Astrocyte of the cerebellum (primary cell): ENCODE measurements around the gene CBX1.

ENCODE experiments used
- DNase-seq: peaks from one replicate; pipeline ENCODE4 v3.0.0-alpha.2; 2011; ENCODE audit warnings: low read depth
- H3K4me3 ChIP-seq: 2 replicates; pipeline ENCODE4 v1.5.1; 2011; ENCODE audit warnings: mild to moderate bottlenecking, low read depth, low read length, moderate library complexity
- CTCF ChIP-seq: IDR thresholded peaks from 2 replicates; pipeline ENCODE4 v1.5.1; 2012; ENCODE audit warnings: low read length, low read depth, moderate library complexity, mild to moderate bottlenecking; ENCODE audit errors: missing control alignments
- in situ Hi-C: cut with HindIII; loops from 2 replicates; pipeline ENCODE4 v1.10.0; 2017; ENCODE audit warnings: low sequenced_read_pairs

The CBX1 gene

GRCh38 chr17:48102043-48102750 is 919 bp upstream of the CBX1 start:
- no peak overlapping the region for H3K4me3 ChIP-seq
- no peak for DNase-seq
- TF ChIP-seq CTCF = no peak
- in situ Hi-C loops = no loop called here

- in situ Hi-C loops = no loop called here
- H3K4me3 ChIP-seq = peak overlapping the region; percentile 89
- TF ChIP-seq CTCF = no peak
- no peak for DNase-seq
Observed at GRCh38 chr17:48100591-48101011, 677 bp downstream of the CBX1 start.

GRCh38 chr17:48100160-48100559 is 1.1 kb downstream of the CBX1 start:
- peak overlapping the region; percentile 89 for H3K4me3 ChIP-seq
- in situ Hi-C loops = no loop called here
- TF ChIP-seq CTCF = no peak
- no peak for DNase-seq

GRCh38 chr17:48095611-48096010 is 5.7 kb downstream of the CBX1 start:
- in situ Hi-C loops = loop anchor here (5.0 kb wide), 1 partner anchor 42 kb away; no protein-coding TSS in a partner anchor
- H3K4me3 ChIP-seq = no peak overlapping the region
- no peak for DNase-seq
- TF ChIP-seq CTCF = no peak

GRCh38 chr17:48093341-48094045 is 7.8 kb downstream of the CBX1 start:
- H3K4me3 ChIP-seq = no peak overlapping the region
- no peak for DNase-seq
- in situ Hi-C loops = no loop called here

GRCh38 chr17:48084932-48085331 is 16.3 kb downstream of the CBX1 start:
- no peak for TF ChIP-seq CTCF
- no peak overlapping the region for H3K4me3 ChIP-seq
- in situ Hi-C loops = loop anchor here (5.0 kb wide), 1 partner anchor 53 kb away; no protein-coding TSS in a partner anchor
- DNase-seq = no peak

More at GRCh38 chr17:48093341-48094045, 7.8 kb downstream of the CBX1 start:
- TF ChIP-seq CTCF = no peak
